ENCODE data around the gene SOX5. TPM values are rescaled to one million over a fixed set of nuclear protein-coding genes. Genes with fewer than 3 reads are reported as not detected.

SOX5 gene
- total RNA-seq, 1 experiment from 2014 or later = 3.1 TPM

DNA sequence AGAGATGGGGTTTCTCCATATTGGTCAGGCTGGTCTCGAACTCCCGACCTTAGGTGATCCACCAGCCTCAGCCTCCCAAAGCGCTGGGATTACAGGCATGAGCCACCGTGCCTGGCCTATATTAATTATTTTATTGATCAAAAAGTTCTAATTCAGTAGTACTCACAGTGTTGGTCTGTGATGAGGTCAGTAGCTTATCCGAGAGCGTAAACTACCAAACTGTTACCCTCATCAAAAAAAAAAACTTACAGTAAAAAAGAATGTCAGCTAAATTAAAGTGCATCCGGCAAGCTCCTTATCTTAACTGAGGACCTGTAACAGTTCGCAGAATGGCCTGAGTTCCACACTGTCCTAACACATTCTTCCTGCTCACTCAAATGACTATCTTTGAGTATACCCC is 228.2 kb downstream of the SOX5 start:
- Histone ChIP-seq H3K9ac (ENCODE audit: extremely low read depth, insufficient read length, low read length) (no peak overlapping the region), H4K20me1 (ENCODE audit: control insufficient read depth, insufficient read depth, insufficient read length) (no peaks in the 10 kb centered on the region), H2AK5ac (ENCODE audit: insufficient read length, low read length) (no peak overlapping the region), H3K18ac (ENCODE audit: insufficient read length, low read depth, low read length) (no peak overlapping the region), H3K79me2 (ENCODE audit: insufficient read depth, low read length) (no peaks in the 10 kb centered on the region), H3K4me1 (ENCODE audit: insufficient read depth, low read length) (no peaks in the 10 kb centered on the region), H3K23ac (ENCODE audit: insufficient read length, low read depth, low read length) (no peak overlapping the region), H3K4me2 (ENCODE audit: insufficient read depth, insufficient read length, low read length) (no peak overlapping the region), H3K27me3 (ENCODE audit: insufficient read depth, low read length) (no peaks in the 10 kb centered on the region), H2BK12ac (ENCODE audit: insufficient read length, low read depth, low read length) (no peak overlapping the region), H2AFZ (ENCODE audit: low read length) (no peak overlapping the region), H3K23me2 (ENCODE audit: insufficient read length, low read depth, low read length, poor library complexity, severe bottlenecking) (no peaks in the 10 kb centered on the region), H2BK5ac (ENCODE audit: insufficient read length, low read length) (no peak overlapping the region), H2BK20ac (ENCODE audit: low read depth, low read length, poor library complexity, severe bottlenecking) (no peak overlapping the region), H4K8ac (replicated peaks; ENCODE audit: insufficient read length, low read depth, low read length) (no peak overlapping the region), H3K56ac (ENCODE audit: insufficient read length, low read depth, low read length) (no peak overlapping the region), H3K9me3 (ENCODE audit: control insufficient read depth, low read depth, low read length) (no peaks in the 10 kb centered on the region), H3T11ph (ENCODE audit: low read length) (no peak overlapping the region), H3K27ac (ENCODE audit: insufficient read length, low read depth, low read length) (no peak overlapping the region), H4K91ac (ENCODE audit: insufficient read length, low read depth, low read length) (no peak overlapping the region), H2BK15ac (ENCODE audit: low read depth, low read length) (no peak overlapping the region), H3K14ac (ENCODE audit: insufficient read depth, low read length) (no peak overlapping the region), H4K5ac (ENCODE audit: insufficient read length, low read depth, low read length) (no peak overlapping the region), H3K4ac (ENCODE audit: low read depth, low read length) (no peak overlapping the region), H3K79me1 (ENCODE audit: insufficient read depth, low read depth, low read length, poor library complexity, severe bottlenecking) (no peaks in the 10 kb centered on the region), H2BK120ac (ENCODE audit: low read depth, low read length, poor library complexity, severe bottlenecking) (no peak overlapping the region)
- DNase-seq = no peak
- Mint-ChIP-seq H3K27ac (no peak overlapping the region; a peak in 1 of 7 replicates), H3K27me3 (ENCODE audit: low read depth) (no peaks in the 10 kb centered on the region), H3K4me3 (no peak overlapping the region), H3K9me3 (no peaks in the 10 kb centered on the region), H3K36me3 (ENCODE audit: insufficient read depth in 1 of 3, low read depth in 3 of 3) (no peaks in the 10 kb centered on the region), H3K4me1 (no peaks in the 10 kb centered on the region)
- TF ChIP-seq, protein P1, sequence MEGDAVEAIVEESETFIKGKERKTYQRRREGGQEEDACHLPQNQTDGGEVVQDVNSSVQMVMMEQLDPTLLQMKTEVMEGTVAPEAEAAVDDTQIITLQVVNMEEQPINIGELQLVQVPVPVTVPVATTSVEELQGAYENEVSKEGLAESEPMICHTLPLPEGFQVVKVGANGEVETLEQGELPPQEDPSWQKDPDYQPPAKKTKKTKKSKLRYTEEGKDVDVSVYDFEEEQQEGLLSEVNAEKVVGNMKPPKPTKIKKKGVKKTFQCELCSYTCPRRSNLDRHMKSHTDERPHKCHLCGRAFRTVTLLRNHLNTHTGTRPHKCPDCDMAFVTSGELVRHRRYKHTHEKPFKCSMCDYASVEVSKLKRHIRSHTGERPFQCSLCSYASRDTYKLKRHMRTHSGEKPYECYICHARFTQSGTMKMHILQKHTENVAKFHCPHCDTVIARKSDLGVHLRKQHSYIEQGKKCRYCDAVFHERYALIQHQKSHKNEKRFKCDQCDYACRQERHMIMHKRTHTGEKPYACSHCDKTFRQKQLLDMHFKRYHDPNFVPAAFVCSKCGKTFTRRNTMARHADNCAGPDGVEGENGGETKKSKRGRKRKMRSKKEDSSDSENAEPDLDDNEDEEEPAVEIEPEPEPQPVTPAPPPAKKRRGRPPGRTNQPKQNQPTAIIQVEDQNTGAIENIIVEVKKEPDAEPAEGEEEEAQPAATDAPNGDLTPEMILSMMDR (conservative IDR thresholded peaks at IDR 0.05) = no peak
- no CpG with 5 or more reads among the region's 8 CpGs for WGBS (ENCODE audit: extremely low coverage, insufficient read length, low lambda C conversion rate)

Data from H9 (cell line).